ENCODE measurements around the gene PTPRT. TPM values are rescaled to one million over a fixed set of nuclear protein-coding genes. Genes with fewer than 3 reads are reported as not detected.
A peak's percentile ranks its signal among the peaks of the same experiment; 100 is the strongest.

PTPRT gene
- total and polyA plus RNA-seq, 4 donors = 10.7 to 46.1 (median 32.0) TPM

DNA sequence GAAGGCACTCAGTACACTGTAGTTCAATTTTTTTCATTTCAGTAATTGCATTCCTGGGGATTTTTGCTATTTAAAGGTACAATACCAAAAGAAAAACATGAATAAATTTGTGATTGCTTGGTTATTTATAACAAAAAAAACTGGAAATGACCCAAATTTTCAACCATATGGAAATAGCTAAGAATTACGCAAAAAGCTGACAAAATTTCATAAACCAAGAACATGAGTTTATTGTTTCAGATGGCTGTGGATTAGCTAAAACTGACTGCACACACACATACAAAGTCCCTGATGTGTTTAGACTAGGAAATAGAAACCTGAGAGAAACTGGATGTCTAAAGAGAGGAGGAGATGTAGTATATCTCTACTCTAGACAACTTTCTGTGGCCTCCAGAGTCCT lies 853.1 kb downstream of the PTPRT start:
- no peak for DNase-seq (ENCODE audit: low read depth in 4 of 6, low spot score in 6 of 6)
- no CpG with 5 or more reads among the region's 1 CpG for WGBS (ENCODE audit: insufficient coverage)
- Histone ChIP-seq H3K9me3 (ENCODE audit: control insufficient read depth, insufficient read depth, low read length) (no peaks in the 10 kb centered on the region), H3K27ac (ENCODE audit: low read depth, low read length) (no peak overlapping the region), H3K36me3 (ENCODE audit: control insufficient read depth, insufficient read depth, low read length) (no peaks in the 10 kb centered on the region), H3K27me3 (ENCODE audit: control insufficient read depth, insufficient read depth, low read length) (no peaks in the 10 kb centered on the region), H3K4me3 (ENCODE audit: low read depth, low read length) (no peak overlapping the region), H3K4me1 (ENCODE audit: control insufficient read depth, insufficient read depth, low read length) (no peaks in the 10 kb centered on the region)

DNA sequence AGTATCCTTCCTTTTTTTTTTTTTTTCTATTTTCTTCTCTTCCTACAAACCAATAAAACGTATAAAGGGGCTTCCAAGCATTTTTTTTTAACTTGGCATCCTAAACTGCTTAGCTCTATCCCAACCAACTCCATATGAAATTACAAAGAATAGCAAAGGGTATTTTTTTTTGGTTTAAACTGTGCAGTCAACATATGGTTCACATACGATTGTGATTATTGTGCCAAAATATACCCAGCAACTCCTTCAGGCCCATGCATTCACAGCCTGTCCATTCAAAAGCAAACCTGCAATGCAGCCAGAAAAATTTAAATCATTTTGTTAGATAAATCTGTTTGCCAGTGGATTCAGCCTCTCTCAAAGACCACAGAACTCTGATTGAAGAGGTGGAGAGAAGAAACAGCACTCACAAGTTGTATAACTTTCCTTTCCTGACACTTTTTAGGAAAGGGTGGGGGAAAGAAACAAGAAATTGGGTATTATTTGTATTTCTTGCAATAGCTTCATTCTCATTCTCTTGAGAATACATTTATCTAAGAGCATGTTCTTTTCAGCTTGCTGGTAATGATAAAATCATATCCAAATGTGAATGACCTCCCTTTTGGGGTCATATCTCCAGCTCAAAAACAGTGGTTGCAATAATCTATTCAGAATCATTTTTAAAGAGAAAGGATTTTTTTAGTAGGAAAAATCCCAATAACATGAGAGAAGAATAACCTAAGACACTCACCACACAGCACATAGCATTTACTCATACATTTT lies 870.3 kb downstream of the PTPRT start:
- peak in 1 of 6 donors; percentile 80 for DNase-seq (ENCODE audit: low read depth in 4 of 6, low spot score in 6 of 6)
- Histone ChIP-seq H3K9me3 (ENCODE audit: control insufficient read depth, insufficient read depth, low read length) (no peaks in the 10 kb centered on the region), H3K4me1 (ENCODE audit: control insufficient read depth, insufficient read depth, low read length) (no peaks in the 10 kb centered on the region), H3K27ac (ENCODE audit: low read depth, low read length) (no peak overlapping the region), H3K4me3 (ENCODE audit: low read depth, low read length) (no peak overlapping the region), H3K36me3 (ENCODE audit: control insufficient read depth, insufficient read depth, low read length) (no peaks in the 10 kb centered on the region), H3K27me3 (ENCODE audit: control insufficient read depth, insufficient read depth, low read length) (no peaks in the 10 kb centered on the region)
- WGBS (ENCODE audit: insufficient coverage) = 67% methylated on average over 1 of the region's 2 CpGs

DNA sequence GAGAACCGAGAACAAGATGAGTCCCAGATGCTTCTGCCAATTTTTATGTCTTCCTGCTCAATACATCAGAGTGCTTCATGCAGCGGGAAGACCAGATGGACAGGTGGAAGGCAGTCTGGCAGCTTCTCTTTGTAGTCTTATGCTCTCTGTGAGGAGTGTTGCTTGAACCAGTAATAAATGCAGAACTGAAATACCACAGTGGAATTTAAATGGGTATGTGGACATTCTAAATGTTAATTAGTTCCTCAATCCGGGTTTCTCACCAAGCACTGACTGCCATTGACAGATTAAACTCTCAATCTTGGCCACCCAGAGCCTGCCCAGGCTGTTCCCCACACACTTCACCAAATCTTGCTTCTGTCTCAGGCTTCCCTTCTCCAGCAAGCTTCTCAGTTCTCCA lies 876.0 kb downstream of the PTPRT start:
- WGBS (ENCODE audit: insufficient coverage) = 67% methylated on average over 3 of the region's 3 CpGs
- no peak overlapping the region for H3K4me3 ChIP-seq (ENCODE audit: low read depth, low read length)
- no peaks in the 10 kb centered on the region for H3K9me3 ChIP-seq (ENCODE audit: control insufficient read depth, insufficient read depth, low read length)
- peaks cover 3% of the 10 kb centered on the region for H3K36me3 ChIP-seq (ENCODE audit: control insufficient read depth, insufficient read depth, low read length)
- H3K27me3 ChIP-seq (ENCODE audit: control insufficient read depth, insufficient read depth, low read length) = no peaks in the 10 kb centered on the region
- H3K4me1 ChIP-seq (ENCODE audit: control insufficient read depth, insufficient read depth, low read length) = no peaks in the 10 kb centered on the region
- no peak for DNase-seq (ENCODE audit: low read depth in 4 of 6, low spot score in 6 of 6)
- H3K27ac ChIP-seq (ENCODE audit: low read depth, low read length) = no peak overlapping the region

DNA sequence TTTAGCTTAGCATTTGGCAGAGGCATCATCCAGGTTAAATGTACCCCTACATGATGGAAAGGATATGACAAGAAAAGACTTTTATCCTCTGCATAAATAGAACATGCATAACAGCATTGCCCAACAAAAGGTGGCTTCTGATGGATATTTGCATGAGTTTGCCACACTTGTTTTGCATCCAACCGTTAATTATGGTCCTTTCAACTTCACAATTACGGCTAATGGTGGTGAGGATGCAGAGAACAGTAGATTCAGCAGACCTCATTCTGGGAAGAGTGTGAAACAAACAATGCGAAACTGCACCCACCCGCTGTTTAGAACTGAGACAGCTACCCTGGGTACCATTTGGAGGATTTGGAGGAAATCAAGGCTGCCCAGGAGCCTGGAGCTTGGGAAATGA lies 880.7 kb downstream of the PTPRT start:
- 38% methylated on average over 2 of the region's 4 CpGs for WGBS (ENCODE audit: insufficient coverage)
- Histone ChIP-seq H3K36me3 (ENCODE audit: control insufficient read depth, insufficient read depth, low read length) (peaks cover 2% of the 10 kb centered on the region), H3K27ac (ENCODE audit: low read depth, low read length) (no peak overlapping the region), H3K27me3 (ENCODE audit: control insufficient read depth, insufficient read depth, low read length) (no peaks in the 10 kb centered on the region), H3K4me1 (ENCODE audit: control insufficient read depth, insufficient read depth, low read length) (no peaks in the 10 kb centered on the region), H3K4me3 (ENCODE audit: low read depth, low read length) (no peak overlapping the region), H3K9me3 (ENCODE audit: control insufficient read depth, insufficient read depth, low read length) (no peaks in the 10 kb centered on the region)
- DNase-seq (ENCODE audit: low read depth in 4 of 6, low spot score in 6 of 6) = peak; percentile 13 to 93 (median 45)

DNA sequence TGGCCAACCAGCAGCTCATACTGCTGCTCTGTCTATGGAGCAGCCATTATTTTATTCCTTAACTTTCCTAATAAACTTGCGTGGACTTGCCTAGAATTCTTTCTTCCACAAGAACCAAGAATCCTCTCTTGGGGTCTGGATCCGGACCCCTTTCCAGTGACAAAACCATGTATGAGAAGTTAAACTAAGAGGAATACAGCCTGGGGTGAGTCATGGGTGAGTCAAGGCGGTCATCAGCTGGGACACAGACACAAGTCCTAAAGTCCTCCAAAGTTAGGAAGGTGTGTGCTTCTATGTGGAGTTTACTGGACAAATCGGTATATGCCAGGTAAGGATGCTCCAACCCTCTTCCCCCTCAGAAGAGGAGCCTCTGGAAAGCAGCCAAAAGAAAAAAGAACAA lies 881.5 kb downstream of the PTPRT start:
- no peaks in the 10 kb centered on the region for H3K9me3 ChIP-seq (ENCODE audit: control insufficient read depth, insufficient read depth, low read length)
- H3K27me3 ChIP-seq (ENCODE audit: control insufficient read depth, insufficient read depth, low read length) = no peaks in the 10 kb centered on the region
- DNase-seq (ENCODE audit: low read depth in 4 of 6, low spot score in 6 of 6) = no peak
- H3K36me3 ChIP-seq (ENCODE audit: control insufficient read depth, insufficient read depth, low read length) = no peaks in the 10 kb centered on the region
- H3K4me3 ChIP-seq (ENCODE audit: low read depth, low read length) = no peak overlapping the region
- no peak overlapping the region for H3K27ac ChIP-seq (ENCODE audit: low read depth, low read length)
- WGBS (ENCODE audit: insufficient coverage) = 100% methylated on average over 1 of the region's 4 CpGs
- no peaks in the 10 kb centered on the region for H3K4me1 ChIP-seq (ENCODE audit: control insufficient read depth, insufficient read depth, low read length)

DNA sequence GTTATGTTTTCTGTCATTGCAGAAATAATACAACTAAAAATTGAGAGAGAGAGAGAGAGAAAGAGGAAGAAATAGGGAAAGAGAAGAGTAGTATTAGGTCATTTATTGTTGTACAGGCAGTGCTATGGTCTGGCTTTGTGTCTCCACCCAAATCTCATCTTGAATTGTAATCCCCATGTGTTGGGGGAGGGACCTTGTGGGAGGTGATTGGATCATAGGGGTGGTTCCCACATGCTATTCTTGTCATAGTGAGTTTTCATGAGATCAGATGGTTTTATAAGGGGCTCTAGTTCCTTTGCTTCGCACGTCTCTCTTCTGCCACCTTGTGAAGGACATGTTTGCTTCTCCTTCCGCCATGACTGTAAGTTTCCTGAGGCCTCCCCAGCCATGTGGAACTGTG lies 894.1 kb downstream of the PTPRT start:
- Histone ChIP-seq H3K27ac (ENCODE audit: low read depth, low read length) (no peak overlapping the region), H3K4me1 (ENCODE audit: control insufficient read depth, insufficient read depth, low read length) (no peaks in the 10 kb centered on the region), H3K9me3 (ENCODE audit: control insufficient read depth, insufficient read depth, low read length) (no peaks in the 10 kb centered on the region), H3K36me3 (ENCODE audit: control insufficient read depth, insufficient read depth, low read length) (no peaks in the 10 kb centered on the region), H3K27me3 (ENCODE audit: control insufficient read depth, insufficient read depth, low read length) (no peaks in the 10 kb centered on the region), H3K4me3 (ENCODE audit: low read depth, low read length) (no peak overlapping the region)
- no peak for DNase-seq (ENCODE audit: low read depth in 4 of 6, low spot score in 6 of 6)
- 100% methylated on average over 2 of the region's 3 CpGs for WGBS (ENCODE audit: insufficient coverage)

DNA sequence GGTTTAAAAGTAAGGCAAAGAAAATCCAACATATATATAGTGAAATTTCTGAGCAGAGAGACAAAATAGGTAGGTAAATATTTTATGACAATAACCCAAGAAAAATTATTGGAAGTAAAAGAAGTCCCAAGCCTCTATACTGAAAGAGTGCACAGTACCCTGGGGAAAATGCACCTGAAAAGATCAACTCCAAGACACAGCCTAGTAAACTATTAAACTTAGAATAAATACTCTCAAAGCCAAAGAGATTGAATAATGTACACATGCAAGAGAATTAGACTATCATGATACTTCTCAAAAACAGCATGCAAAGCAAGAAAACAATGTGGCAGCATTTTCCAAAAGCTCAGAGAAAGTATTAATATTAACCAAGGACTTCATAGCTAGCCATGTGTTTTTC lies 894.7 kb downstream of the PTPRT start:
- DNase-seq (ENCODE audit: low read depth in 4 of 6, low spot score in 6 of 6) = no peak
- Histone ChIP-seq H3K4me1 (ENCODE audit: control insufficient read depth, insufficient read depth, low read length) (no peaks in the 10 kb centered on the region), H3K4me3 (ENCODE audit: low read depth, low read length) (no peak overlapping the region), H3K27me3 (ENCODE audit: control insufficient read depth, insufficient read depth, low read length) (no peaks in the 10 kb centered on the region), H3K27ac (ENCODE audit: low read depth, low read length) (no peak overlapping the region), H3K9me3 (ENCODE audit: control insufficient read depth, insufficient read depth, low read length) (no peaks in the 10 kb centered on the region), H3K36me3 (ENCODE audit: control insufficient read depth, insufficient read depth, low read length) (no peaks in the 10 kb centered on the region)

DNA sequence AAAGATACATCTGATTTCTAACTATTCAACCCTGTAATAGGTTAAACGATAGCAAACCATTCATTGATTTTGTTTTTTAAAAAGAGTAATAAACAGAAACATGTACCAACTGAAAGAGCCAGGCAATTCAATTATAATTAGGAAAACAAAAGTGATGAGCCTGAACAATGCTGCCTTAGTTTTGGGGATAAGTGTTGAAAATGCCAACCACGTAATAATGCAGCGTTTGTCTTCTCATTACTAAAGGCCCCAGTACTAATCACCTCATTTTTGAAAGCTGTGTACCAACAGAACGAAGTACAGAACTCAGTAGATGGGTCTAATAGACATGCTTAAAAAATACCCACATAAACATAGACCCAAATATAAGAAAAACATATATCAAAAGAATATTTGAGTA lies 907.9 kb downstream of the PTPRT start:
- no peaks in the 10 kb centered on the region for H3K4me1 ChIP-seq (ENCODE audit: control insufficient read depth, insufficient read depth, low read length)
- H3K27me3 ChIP-seq (ENCODE audit: control insufficient read depth, insufficient read depth, low read length) = no peaks in the 10 kb centered on the region
- no CpG with 5 or more reads among the region's 4 CpGs for WGBS (ENCODE audit: insufficient coverage)
- H3K9me3 ChIP-seq (ENCODE audit: control insufficient read depth, insufficient read depth, low read length) = no peaks in the 10 kb centered on the region
- H3K4me3 ChIP-seq (ENCODE audit: low read depth, low read length) = no peak overlapping the region
- H3K36me3 ChIP-seq (ENCODE audit: control insufficient read depth, insufficient read depth, low read length) = no peaks in the 10 kb centered on the region
- peak in 1 of 6 donors; percentile 28 for DNase-seq (ENCODE audit: low read depth in 4 of 6, low spot score in 6 of 6)
- no peak overlapping the region for H3K27ac ChIP-seq (ENCODE audit: low read depth, low read length)

DNA sequence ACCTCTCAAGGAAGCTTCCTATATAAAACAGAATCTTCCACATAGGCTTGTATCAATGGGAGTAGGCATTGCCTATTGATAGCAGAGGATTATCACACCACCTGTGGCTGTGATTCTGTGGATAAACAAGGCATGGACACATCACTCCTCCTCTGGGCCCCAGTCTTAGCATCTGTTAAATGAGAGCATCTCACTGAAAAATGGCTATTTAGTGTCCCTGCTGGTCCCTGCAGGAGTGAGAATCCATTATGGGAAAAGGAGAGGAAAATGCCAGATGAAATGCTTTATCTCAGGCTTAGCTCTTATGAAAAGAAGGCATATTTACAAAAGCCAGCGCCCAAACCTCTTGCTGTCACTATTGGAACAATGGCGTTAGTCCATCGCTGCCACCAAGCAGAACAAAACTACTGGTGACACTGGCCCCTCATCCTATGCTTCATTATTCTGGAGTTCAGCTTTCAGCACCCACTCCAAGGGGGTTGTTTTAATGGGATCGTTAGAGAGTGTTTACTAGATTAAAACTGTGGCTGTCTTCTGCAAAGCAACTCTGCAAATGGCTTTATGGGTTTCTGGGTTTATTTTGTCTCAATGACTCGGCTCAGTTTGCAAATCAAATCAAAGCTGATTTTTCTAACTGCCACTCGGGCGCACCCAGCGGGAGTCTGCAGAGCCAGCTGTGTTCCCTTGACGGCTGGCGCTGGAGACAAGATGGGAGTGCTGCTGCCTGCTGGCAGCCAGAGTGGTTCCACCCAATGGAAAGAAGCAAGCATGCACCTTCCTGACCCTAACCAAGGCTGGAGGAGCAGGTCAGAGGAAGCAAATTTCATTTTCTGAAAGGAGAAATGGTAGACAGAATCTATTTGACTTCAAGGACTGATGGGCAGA lies 912.7 kb downstream of the PTPRT start:
- 43% methylated on average over 8 of the region's 10 CpGs for WGBS (ENCODE audit: insufficient coverage)
- peak in 3 of 6 donors; percentile 14 to 84 (median 29) for DNase-seq (ENCODE audit: low read depth in 4 of 6, low spot score in 6 of 6)
- H3K9me3 ChIP-seq (ENCODE audit: control insufficient read depth, insufficient read depth, low read length) = no peaks in the 10 kb centered on the region
- no peak overlapping the region for H3K4me3 ChIP-seq (ENCODE audit: low read depth, low read length)
- no peaks in the 10 kb centered on the region for H3K36me3 ChIP-seq (ENCODE audit: control insufficient read depth, insufficient read depth, low read length)
- no peak overlapping the region for H3K27ac ChIP-seq (ENCODE audit: low read depth, low read length)
- H3K4me1 ChIP-seq (ENCODE audit: control insufficient read depth, insufficient read depth, low read length) = no peaks in the 10 kb centered on the region
- H3K27me3 ChIP-seq (ENCODE audit: control insufficient read depth, insufficient read depth, low read length) = no peaks in the 10 kb centered on the region

DNA sequence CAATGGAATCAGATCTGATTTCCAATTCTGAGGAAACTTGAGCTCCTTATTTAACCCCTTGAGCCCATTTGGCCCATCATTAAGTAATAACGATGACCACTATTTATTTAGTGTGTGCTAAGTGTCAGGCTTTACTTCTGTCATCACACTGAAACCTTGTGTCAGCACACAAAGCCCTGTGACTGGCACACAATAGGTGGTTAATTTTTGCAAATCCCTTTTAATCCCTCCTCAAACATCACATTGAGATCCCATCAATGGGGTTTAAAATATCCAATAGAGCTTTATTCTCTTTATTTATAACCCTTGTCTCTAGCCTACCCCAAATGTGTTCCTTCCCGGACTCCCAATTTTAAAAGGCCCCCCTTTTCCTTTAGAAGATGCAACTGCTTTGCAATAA lies 914.7 kb downstream of the PTPRT start:
- no peak for DNase-seq (ENCODE audit: low read depth in 4 of 6, low spot score in 6 of 6)
- 71% methylated on average over 1 of the region's 2 CpGs for WGBS (ENCODE audit: insufficient coverage)
- Histone ChIP-seq H3K36me3 (ENCODE audit: control insufficient read depth, insufficient read depth, low read length) (no peaks in the 10 kb centered on the region), H3K4me1 (ENCODE audit: control insufficient read depth, insufficient read depth, low read length) (no peaks in the 10 kb centered on the region), H3K27me3 (ENCODE audit: control insufficient read depth, insufficient read depth, low read length) (no peaks in the 10 kb centered on the region), H3K4me3 (ENCODE audit: low read depth, low read length) (no peak overlapping the region), H3K27ac (ENCODE audit: low read depth, low read length) (no peak overlapping the region), H3K9me3 (ENCODE audit: control insufficient read depth, insufficient read depth, low read length) (no peaks in the 10 kb centered on the region)

Data from spinal cord (tissue), 10 donors.